ENCODE measurements around the gene TXNDC2. TPM values are rescaled to one million over a fixed set of nuclear protein-coding genes. Genes with fewer than 3 reads are reported as not detected.

Gene TXNDC2
- total and polyA plus RNA-seq, 2 of the 4 experiments (the other 2 are of a cell fraction) = 0.18 TPM; not detected in 1

DNA sequence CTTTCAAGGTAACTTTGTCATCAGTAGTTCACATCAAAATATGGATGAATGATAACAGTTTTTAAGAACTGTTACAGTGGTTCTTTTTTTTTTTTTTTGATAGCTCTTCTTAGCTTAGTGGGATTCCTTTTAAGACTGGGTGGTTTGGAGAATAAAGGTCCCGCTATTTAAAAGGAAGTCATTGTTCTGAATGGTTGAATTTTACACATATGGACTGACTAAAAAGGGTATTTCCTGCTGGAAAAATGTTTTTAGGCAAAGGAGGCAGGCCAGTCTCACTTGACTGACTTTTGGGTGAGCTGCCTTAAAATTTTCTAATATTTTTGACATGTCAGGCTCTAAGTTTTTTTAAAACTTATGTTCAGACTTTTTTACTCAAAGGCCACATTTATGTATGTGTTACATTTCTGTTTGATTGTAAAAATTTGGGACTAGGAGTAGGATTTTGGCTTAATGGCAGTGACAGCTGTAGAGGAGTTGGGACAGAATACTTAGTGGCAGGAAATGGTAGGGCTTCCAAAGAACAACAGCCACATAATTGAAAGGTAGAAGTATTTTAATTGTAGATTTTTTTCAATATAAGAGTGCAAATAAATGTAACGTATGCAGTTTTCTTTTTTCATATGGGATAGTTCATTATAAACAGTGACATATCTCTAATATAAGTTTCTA lies 41.8 kb downstream of the TXNDC2 start:
- no peak overlapping the region for H2AK9ac ChIP-seq (replicated peaks; ENCODE audit: low read depth, low read length, poor library complexity)
- no peak for DNase-seq
- TF ChIP-seq, protein P1, sequence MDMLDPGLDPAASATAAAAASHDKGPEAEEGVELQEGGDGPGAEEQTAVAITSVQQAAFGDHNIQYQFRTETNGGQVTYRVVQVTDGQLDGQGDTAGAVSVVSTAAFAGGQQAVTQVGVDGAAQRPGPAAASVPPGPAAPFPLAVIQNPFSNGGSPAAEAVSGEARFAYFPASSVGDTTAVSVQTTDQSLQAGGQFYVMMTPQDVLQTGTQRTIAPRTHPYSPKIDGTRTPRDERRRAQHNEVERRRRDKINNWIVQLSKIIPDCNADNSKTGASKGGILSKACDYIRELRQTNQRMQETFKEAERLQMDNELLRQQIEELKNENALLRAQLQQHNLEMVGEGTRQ (IDR thresholded peaks at IDR 0.05; ENCODE audit: low read depth, low read length) = no peak
- no peak for TF ChIP-seq CHD1 (IDR thresholded peaks at IDR 0.05; ENCODE audit: low read depth, low read length)
- TF ChIP-seq SMC3 (IDR thresholded peaks at IDR 0.05; ENCODE audit: low read depth, low read length) = no peak
- no peak for TF ChIP-seq CEBPB (IDR thresholded peaks at IDR 0.05; ENCODE audit: low read depth, low read length)
- WGBS, 2 experiments (ENCODE audit: extremely low coverage in 2 of 2, insufficient read length in 1 of 2) = no CpG with 5 or more reads among the region's 2 CpGs
- in situ Hi-C loops (cut with MboI; ENCODE audit: low sequenced_read_pairs) = loop anchor here (25.0 kb wide), 1 partner anchor 215 kb away; the partner anchor contains the start of gene RAB31
- H4K8ac ChIP-seq (ENCODE audit: low read depth in 2 of 2, low read length in 2 of 2) = no peak overlapping the region
- no peak overlapping the region for H3K9ac ChIP-seq (ENCODE audit: low read depth, low read length)
- H3K79me1 ChIP-seq (ENCODE audit: low read depth in 1 of 2, low read length in 2 of 2) = peaks cover 0 to 49% of the 10 kb centered on the region in 2 experiments; a peak in 2 of 4 replicates
- no peak overlapping the region for H4K5ac ChIP-seq (ENCODE audit: low read depth, low read length)
- ChIA-PET POLR2A (ENCODE audit: unreplicated experiment) (no interaction called here), CTCF (no interaction called here)
- H3K14ac ChIP-seq (replicated peaks; ENCODE audit: low read depth, low read length) = no peak overlapping the region
- H3K23ac ChIP-seq (ENCODE audit: low read depth, low read length) = no peak overlapping the region
- H3K27ac ChIP-seq (ENCODE audit: insufficient read depth, low read length) = no peak overlapping the region
- H2BK20ac ChIP-seq (ENCODE audit: low read depth, low read length) = no peak overlapping the region
- ATAC-seq (ENCODE audit: low read depth) = no peak
- H2AFZ ChIP-seq (replicated peaks; ENCODE audit: low read length, poor library complexity) = no peak overlapping the region
- H3K9me3 ChIP-seq (ENCODE audit: control insufficient read depth, insufficient read depth, low read length) = no peaks in the 10 kb centered on the region
- no peak overlapping the region for H3K56ac ChIP-seq (ENCODE audit: extremely low read depth, insufficient read depth, low read length)
- no peak overlapping the region for H3K18ac ChIP-seq (ENCODE audit: low read depth, low read length)
- intact Hi-C loops (cut with micrococcal nuclease) = loop anchor here (5.0 kb wide), 1 partner anchor 335 kb away; no protein-coding TSS in a partner anchor
- no peak overlapping the region for H2AK5ac ChIP-seq (ENCODE audit: low read depth, low read length)
- no peak overlapping the region for H3K4me3 ChIP-seq (ENCODE audit: insufficient read depth, low read depth, low read length)
- dilution Hi-C loops (cut with HindIII; ENCODE audit: low sequenced_read_pairs, unreplicated experiment) = no loop called here
- no TSS peak for BruUV-seq (replicated peaks)
- H2BK15ac ChIP-seq (ENCODE audit: low read depth, low read length) = no peak overlapping the region
- peaks cover 12% of the 10 kb centered on the region for H3K9me1 ChIP-seq (ENCODE audit: insufficient read depth, low read length)
- no peak overlapping the region for H2BK120ac ChIP-seq (ENCODE audit: low read depth, low read length)
- H3K4ac ChIP-seq (ENCODE audit: low read depth, low read length) = no peak overlapping the region
- no peak overlapping the region for H2BK5ac ChIP-seq (ENCODE audit: low read depth, low read length, poor library complexity, severe bottlenecking)
- H4K20me1 ChIP-seq (ENCODE audit: insufficient read depth, low read length) = peaks cover 94% of the 10 kb centered on the region
- no peak overlapping the region for H4K91ac ChIP-seq (ENCODE audit: insufficient read depth, low read depth, low read length)
- H3K27me3 ChIP-seq (ENCODE audit: control insufficient read depth, insufficient read depth, low read length) = no peaks in the 10 kb centered on the region
- H3K36me3 ChIP-seq (ENCODE audit: control insufficient read depth, insufficient read depth, low read length) = no peaks in the 10 kb centered on the region; the same call in 1 of the 2 replicates
- H3K4me1 ChIP-seq (ENCODE audit: control insufficient read depth, insufficient read depth, low read length) = peaks cover 5% of the 10 kb centered on the region
- no peak overlapping the region for H3K4me2 ChIP-seq (ENCODE audit: low read depth, low read length)
